Esophagus squamous epithelium (tissue), 4 donors: ENCODE results near the gene FGD4.

Experiments
- POLR2A ChIP-seq, 4 donors: fragments of 450-650 bp; IDR thresholded peaks; one replicate each; pipeline ENCODE4 v1.6.1; 2017; ENCODE audit warnings: antibody characterized with exemption in 4 of 4, mild to moderate bottlenecking in 4 of 4, moderate library complexity in 3 of 4
- TF ChIP-seq, protein P1 (sequence below), 6 experiments: fragments of 450-650 bp in 4 of 6; fragments of 200-600 bp in 2 of 6; sonication (generic) in 2 of 6; IDR thresholded peaks; one replicate each; pipeline ENCODE4 v1.5.1; 2016 to 2019; ENCODE audit warnings: antibody characterized with exemption in 6 of 6, mild to moderate bottlenecking in 4 of 6, moderate library complexity in 4 of 6

GRCh38 chr12:32560520-32560919 lies 161.2 kb downstream of the FGD4 start:
- TF ChIP-seq, protein P1, sequence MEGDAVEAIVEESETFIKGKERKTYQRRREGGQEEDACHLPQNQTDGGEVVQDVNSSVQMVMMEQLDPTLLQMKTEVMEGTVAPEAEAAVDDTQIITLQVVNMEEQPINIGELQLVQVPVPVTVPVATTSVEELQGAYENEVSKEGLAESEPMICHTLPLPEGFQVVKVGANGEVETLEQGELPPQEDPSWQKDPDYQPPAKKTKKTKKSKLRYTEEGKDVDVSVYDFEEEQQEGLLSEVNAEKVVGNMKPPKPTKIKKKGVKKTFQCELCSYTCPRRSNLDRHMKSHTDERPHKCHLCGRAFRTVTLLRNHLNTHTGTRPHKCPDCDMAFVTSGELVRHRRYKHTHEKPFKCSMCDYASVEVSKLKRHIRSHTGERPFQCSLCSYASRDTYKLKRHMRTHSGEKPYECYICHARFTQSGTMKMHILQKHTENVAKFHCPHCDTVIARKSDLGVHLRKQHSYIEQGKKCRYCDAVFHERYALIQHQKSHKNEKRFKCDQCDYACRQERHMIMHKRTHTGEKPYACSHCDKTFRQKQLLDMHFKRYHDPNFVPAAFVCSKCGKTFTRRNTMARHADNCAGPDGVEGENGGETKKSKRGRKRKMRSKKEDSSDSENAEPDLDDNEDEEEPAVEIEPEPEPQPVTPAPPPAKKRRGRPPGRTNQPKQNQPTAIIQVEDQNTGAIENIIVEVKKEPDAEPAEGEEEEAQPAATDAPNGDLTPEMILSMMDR (IDR thresholded peaks at IDR 0.05): no peak
- TF ChIP-seq POLR2A (IDR thresholded peaks at IDR 0.05): no peak
